Small intestine (tissue), 7 donors: ENCODE measurements around the gene MARCHF10. TPM values are rescaled to one million over a fixed set of nuclear protein-coding genes. Genes with fewer than 3 reads are reported as not detected.

ENCODE experiments used
- DNase-seq, 2 donors: peaks; one replicate each; pipeline versions ENCODE4 v3.0.0 to v3.0.0-alpha.2; 2013
- FAIRE-seq: peaks from 2 replicates; lab custom pipeline; 2012; peaks lifted over from hg19 to GRCh38; lab: Jason Lieb, UNC
- H3K27ac ChIP-seq, 3 donors: one replicate each; pipeline ENCODE4 v1.5.1; 2013; ENCODE audit warnings: low read length in 2 of 3, mild to moderate bottlenecking in 2 of 3, control low read depth in 1 of 3, inconsistent platforms in 1 of 3, low read depth in 1 of 3, moderate library complexity in 1 of 3
- H3K27me3 ChIP-seq, 3 donors: one replicate each; pipeline ENCODE4 v1.6.1; 2013; ENCODE audit warnings: low read length in 3 of 3, inconsistent platforms in 1 of 3; ENCODE audit not compliant: control insufficient read depth in 3 of 3, insufficient read depth in 3 of 3
- H3K36me3 ChIP-seq, 3 donors: one replicate each; pipeline ENCODE4 v1.6.1; 2013; ENCODE audit warnings: low read length in 3 of 3, inconsistent platforms in 1 of 3, low read depth in 1 of 3, mild to moderate bottlenecking in 1 of 3, moderate library complexity in 1 of 3; ENCODE audit not compliant: control insufficient read depth in 3 of 3, insufficient read depth in 2 of 3
- H3K4me1 ChIP-seq, 3 donors: one replicate each; pipeline ENCODE4 v1.6.1; 2013; ENCODE audit warnings: low read length in 2 of 3, inconsistent platforms in 1 of 3, low read depth in 1 of 3, mild to moderate bottlenecking in 1 of 3, moderate library complexity in 1 of 3; ENCODE audit not compliant: control insufficient read depth in 3 of 3, insufficient read depth in 2 of 3
- H3K4me3 ChIP-seq, 3 donors: one replicate each; pipeline ENCODE4 v1.5.1; 2013; ENCODE audit warnings: low read length in 3 of 3, control low read depth in 1 of 3, inconsistent platforms in 1 of 3, low read depth in 1 of 3, mild to moderate bottlenecking in 1 of 3, moderate library complexity in 1 of 3
- H3K9me3 ChIP-seq, 2 donors: one replicate each; pipeline ENCODE4 v1.6.1; 2013; ENCODE audit warnings: low read depth in 1 of 2, low read length in 1 of 2; ENCODE audit not compliant: control insufficient read depth in 2 of 2, insufficient read depth in 1 of 2
- WGBS, 3 donors: extraction: QIAGEN DNeasy Blood & Tissue Kit; methylation state at CpG; one replicate each; pipeline ENCODE4 v1.1.7; 2013; 5-methylcytosine and 5-hydroxymethylcytosine counted together
- polyA plus RNA-seq, 4 donors: library from polyadenylated mRNA; stranded (reverse) in 3 of 4; unstranded in 1 of 4; fragments of 200-250 nt in 3 of 4; fragments of 120-200 nt in 1 of 4; gene quantifications; one replicate each; pipeline versions ENCODE4 v1.2.1 to v1.2.3, GENCODE V29; 2013
- donor health status: healthy with polysubstance abuse.
- donor health status: control.
- donor health status: control.
- donor health status: Bipolar disorder and iron deficiency.
- donor health status: healthy.

MARCHF10 gene
- polyA plus RNA-seq, 4 donors: 0.10 to 0.13 TPM; not detected in 2

DNA sequence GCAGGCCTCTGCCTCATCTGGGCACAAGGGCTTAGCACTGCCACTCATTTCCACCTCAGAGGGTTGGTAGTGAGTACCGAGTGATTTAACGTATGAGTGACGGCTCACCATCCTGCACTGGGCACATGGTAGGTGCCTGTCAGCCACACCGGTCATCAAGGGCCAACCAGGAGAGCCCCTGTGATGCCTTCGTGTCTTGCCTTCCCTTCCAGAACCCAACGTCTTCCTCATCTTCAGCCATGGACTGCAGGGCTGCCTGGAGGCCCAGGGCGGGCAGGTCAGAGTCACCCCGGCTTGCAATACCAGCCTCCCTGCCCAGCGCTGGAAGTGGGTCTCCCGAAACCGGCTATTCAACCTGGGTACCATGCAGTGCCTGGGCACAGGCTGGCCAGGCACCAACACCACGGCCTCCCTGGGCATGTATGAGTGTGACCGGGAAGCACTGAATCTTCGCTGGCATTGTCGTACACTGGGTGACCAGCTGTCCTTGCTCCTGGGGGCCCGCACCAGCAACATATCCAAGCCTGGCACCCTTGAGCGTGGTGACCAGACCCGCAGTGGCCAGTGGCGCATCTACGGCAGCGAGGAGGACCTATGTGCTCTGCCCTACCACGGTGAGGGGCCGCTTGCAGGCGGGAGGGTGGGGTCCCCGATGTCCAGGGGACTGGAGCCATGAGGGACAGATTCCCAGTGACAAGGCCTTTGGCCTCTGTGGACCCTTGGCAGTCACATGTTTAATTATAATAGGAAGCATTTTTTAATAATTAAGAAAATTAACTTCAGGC is 143.6 kb downstream of the MARCHF10 start:
- Histone ChIP-seq H3K4me3 (no peak overlapping the region), H3K27me3 (no peaks in the 10 kb centered on the region), H3K36me3 (peaks cover 0 to 7% (median 0%) of the 10 kb centered on the region in 3 donors), H3K4me1 (no peaks in the 10 kb centered on the region), H3K27ac (no peak overlapping the region), H3K9me3 (peaks cover 0 to 3% of the 10 kb centered on the region in 2 donors)
- WGBS, 3 donors: 85 to 94% (median 91%) methylated on average over 25 of the region's 25 CpGs
- FAIRE-seq: no peak
- DNase-seq: no peak

DNA sequence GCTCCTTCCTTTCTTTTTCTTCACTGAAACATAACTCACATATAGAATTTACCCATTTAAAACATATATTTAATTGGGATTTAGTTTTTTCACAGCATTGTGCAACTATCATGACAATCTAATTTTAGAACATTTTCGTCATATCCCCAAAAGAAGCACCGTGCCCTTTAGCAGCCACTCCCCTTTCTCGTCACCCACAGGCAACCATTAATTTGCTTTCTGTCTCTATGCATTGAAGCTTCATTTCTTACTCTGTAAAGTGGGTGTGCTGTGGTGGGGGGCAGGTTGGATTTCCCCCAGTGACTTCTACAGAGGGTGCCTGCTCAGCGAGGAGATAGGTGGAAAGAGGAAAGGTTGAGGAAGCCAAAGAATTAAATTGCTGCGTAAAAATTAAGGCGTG is 144.8 kb downstream of the MARCHF10 start:
- H3K4me3 ChIP-seq: no peak overlapping the region
- WGBS, 3 donors: 68 to 70% (median 69%) methylated on average over 6 of the region's 6 CpGs
- no peaks in the 10 kb centered on the region for H3K4me1 ChIP-seq
- no peaks in the 10 kb centered on the region for H3K27me3 ChIP-seq
- H3K27ac ChIP-seq: no peak overlapping the region
- DNase-seq (no peak), FAIRE-seq (no peak)
- peaks cover 0 to 3% of the 10 kb centered on the region in 2 donors for H3K9me3 ChIP-seq
- peaks cover 0 to 9% (median 0%) of the 10 kb centered on the region in 3 donors for H3K36me3 ChIP-seq

DNA sequence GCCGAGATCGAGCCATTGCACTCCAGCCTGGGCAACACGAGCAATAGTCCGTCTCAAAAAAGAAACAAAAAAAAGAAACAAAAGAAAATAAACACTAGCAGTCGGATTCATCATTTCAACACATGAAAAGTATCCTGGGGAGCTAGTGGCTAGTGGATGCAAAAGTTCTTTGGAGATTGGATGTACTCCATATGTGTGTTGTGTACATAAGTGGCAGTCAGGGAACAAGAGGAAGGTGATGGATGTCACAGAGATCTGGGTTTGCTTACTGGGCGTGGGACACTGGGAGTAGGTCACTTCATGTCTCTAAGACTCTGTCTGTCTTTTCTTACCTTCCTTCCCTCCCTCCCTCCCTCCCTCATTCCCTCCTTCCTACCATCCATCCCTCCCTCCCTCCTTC is 145.3 kb downstream of the MARCHF10 start:
- H3K9me3 ChIP-seq: peaks cover 0 to 3% of the 10 kb centered on the region in 2 donors
- H3K4me1 ChIP-seq: no peaks in the 10 kb centered on the region
- DNase-seq (peak in 1 of 2 donors; percentile 9), FAIRE-seq (no peak)
- 74 to 83% (median 77%) methylated on average over 6 of the region's 6 CpGs for WGBS, 3 donors
- peaks cover 0 to 11% (median 0%) of the 10 kb centered on the region in 3 donors for H3K36me3 ChIP-seq
- H3K27ac ChIP-seq: no peak overlapping the region
- H3K4me3 ChIP-seq: no peak overlapping the region
- H3K27me3 ChIP-seq: no peaks in the 10 kb centered on the region

DNA sequence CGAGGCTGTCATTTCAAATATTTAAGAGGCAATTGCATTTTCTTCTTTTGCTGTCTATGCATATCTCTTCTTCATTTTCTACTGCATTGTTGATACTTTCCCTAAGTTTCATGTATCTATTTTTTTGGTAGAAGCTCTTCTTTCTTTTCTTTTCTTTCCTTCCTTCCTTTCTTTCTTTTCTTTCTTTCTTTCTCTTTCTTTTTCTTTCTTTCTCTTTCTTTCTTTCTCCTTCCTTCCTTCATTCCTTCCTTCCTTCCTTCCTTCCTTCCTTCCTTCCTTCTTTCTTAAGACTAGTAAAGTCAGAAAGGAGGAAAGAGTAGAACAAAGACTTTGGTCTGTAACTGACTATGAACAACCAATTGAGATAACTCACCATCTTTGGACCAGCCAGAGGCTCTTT is 146.8 kb downstream of the MARCHF10 start:
- 88 to 97% (median 89%) methylated on average over 1 of the region's 1 CpG for WGBS, 3 donors
- no peaks in the 10 kb centered on the region for H3K4me1 ChIP-seq
- no peak overlapping the region for H3K4me3 ChIP-seq
- FAIRE-seq (no peak), DNase-seq (no peak)
- H3K27ac ChIP-seq: no peak overlapping the region
- H3K27me3 ChIP-seq: no peaks in the 10 kb centered on the region
- peaks cover 0 to 3% of the 10 kb centered on the region in 2 donors for H3K9me3 ChIP-seq
- peaks cover 0 to 6% (median 0%) of the 10 kb centered on the region in 3 donors for H3K36me3 ChIP-seq

DNA sequence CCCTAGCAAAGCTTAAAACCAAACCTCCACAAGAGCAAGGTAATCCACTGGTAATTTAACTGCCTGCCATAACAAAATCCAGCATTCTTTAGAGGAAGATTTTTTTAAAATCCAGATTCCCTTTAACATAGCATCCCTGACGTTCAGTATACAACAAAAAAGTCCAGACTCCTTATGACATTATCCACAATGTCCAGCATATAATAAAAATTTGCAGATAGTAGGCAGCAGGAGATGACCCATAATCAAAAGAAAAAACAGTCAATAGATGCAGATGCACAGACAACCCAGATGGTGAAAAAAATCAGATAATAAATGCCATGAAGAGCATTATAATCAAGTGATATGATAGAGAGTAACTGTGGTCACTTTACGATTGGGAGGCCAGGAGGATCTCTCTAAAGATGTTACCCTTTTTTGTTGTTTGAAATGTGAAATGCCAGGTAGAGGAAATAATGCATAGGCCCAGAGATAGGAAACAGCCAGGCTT is 147.4 kb downstream of the MARCHF10 start:
- H3K36me3 ChIP-seq: peaks cover 0 to 6% (median 0%) of the 10 kb centered on the region in 3 donors
- H3K27ac ChIP-seq: no peak overlapping the region
- WGBS, 3 donors: 90 to 91% (median 90%) methylated on average over 2 of the region's 2 CpGs
- no peak for FAIRE-seq
- H3K9me3 ChIP-seq: peaks cover 0 to 3% of the 10 kb centered on the region in 2 donors
- no peak for DNase-seq
- H3K27me3 ChIP-seq: no peaks in the 10 kb centered on the region
- H3K4me1 ChIP-seq: no peaks in the 10 kb centered on the region
- H3K4me3 ChIP-seq: no peak overlapping the region

DNA sequence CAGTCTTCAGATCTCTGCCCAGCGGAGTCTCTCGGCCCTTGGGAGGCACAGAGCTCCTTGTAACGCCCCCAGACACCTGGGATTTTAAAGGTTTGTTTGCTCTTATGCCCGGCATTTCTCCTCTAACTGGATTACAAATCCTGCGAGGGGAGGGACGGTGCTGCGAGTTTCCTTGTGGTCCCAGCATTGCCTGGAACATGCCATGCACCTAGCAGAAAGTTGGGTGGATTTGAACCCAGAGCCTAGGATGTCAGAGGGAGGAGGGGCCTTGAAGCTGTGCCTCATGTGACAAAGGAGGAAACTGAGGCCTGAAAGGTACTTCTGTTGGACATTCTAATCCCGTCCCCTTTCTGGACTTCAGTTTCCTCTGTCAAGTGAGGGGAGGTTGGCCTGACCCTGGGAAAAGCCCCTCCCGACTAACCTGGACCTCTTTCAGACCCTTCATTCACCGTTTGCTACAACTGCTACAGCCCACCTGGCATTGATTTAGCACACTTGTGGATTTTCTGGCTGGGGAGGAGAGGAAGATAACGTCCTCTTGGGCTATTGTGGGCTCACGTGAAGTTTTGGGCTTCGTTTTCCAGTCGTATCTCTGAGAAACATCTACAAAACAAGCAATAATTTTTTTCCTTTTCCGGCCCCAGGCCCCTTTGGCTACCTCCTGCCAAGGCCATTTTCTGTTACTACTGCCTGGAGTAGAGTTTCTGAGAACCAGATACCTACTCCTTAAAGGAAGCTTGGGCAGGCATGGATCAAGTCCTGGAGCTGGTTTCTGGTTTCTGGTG is 149.8 kb downstream of the MARCHF10 start:
- 69 to 82% (median 73%) methylated on average over 15 of the region's 15 CpGs for WGBS, 3 donors
- H3K27ac ChIP-seq: no peak overlapping the region
- peaks cover 0 to 4% (median 0%) of the 10 kb centered on the region in 3 donors for H3K4me1 ChIP-seq
- H3K36me3 ChIP-seq: peaks cover 0 to 4% (median 0%) of the 10 kb centered on the region in 3 donors
- no peak overlapping the region for H3K4me3 ChIP-seq
- no peak for DNase-seq
- FAIRE-seq: no peak
- H3K9me3 ChIP-seq: peaks cover 0 to 3% of the 10 kb centered on the region in 2 donors
- peaks cover 0 to 5% (median 0%) of the 10 kb centered on the region in 3 donors for H3K27me3 ChIP-seq

DNA sequence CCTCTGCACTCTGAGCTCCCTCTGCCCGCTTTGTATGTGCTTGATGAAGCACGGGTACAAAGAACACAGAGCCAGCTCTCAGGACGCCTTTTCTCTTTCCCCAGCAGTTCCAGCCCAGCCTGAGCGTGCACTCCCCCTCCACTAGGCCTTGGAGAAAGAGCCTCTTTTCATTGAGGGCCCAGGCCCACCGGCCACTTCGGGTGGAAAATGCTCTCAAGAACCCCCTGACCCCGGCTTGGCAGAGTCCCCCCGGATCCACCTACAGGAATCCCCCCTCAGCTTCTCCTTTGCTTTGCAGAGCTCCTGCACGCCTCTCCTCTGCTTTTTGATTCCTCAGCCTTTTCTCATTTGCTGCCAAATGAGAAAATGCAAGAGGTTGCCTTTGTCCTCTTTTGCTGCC is 150.4 kb downstream of the MARCHF10 start:
- Histone ChIP-seq H3K9me3 (peaks cover 0 to 3% of the 10 kb centered on the region in 2 donors), H3K27ac (no peak overlapping the region), H3K27me3 (peaks cover 0 to 11% (median 0%) of the 10 kb centered on the region in 3 donors), H3K4me1 (peaks cover 0 to 4% (median 0%) of the 10 kb centered on the region in 3 donors), H3K4me3 (no peak overlapping the region), H3K36me3 (peaks cover 0 to 4% (median 0%) of the 10 kb centered on the region in 3 donors)
- no peak for FAIRE-seq
- WGBS, 3 donors: 81 to 90% (median 86%) methylated on average over 9 of the region's 9 CpGs
- DNase-seq: no peak

DNA sequence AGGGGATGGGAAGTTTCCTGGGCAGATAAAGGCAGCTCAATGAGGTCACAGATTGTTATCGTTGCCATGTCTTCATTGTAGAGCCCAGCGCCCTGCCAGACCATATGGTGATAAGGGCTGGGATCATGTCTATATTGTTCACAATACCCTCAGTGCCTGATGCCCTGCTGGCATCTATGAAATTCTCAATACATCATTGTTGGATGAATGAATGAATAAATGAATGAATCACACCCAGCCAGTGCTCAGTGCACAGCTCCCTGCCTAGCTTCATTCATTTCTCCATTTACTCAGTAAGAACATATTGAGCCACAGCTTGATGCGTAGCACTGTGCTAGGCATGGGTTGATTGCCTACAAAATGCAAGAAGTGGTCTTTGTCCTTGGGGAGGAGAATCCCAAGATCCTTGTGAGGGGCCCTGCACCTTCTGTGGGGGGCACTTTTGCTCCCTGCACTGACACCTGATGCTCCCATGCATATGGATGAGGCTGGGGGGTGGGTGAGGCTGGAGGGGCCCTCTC is 150.9 kb downstream of the MARCHF10 start:
- peaks cover 0 to 15% (median 0%) of the 10 kb centered on the region in 3 donors for H3K27me3 ChIP-seq
- no peak overlapping the region for H3K27ac ChIP-seq
- peaks cover 0 to 3% of the 10 kb centered on the region in 2 donors for H3K9me3 ChIP-seq
- H3K4me1 ChIP-seq: peaks cover 0 to 8% (median 0%) of the 10 kb centered on the region in 3 donors
- peaks cover 0 to 4% (median 0%) of the 10 kb centered on the region in 3 donors for H3K36me3 ChIP-seq
- WGBS, 3 donors: 82 to 88% (median 85%) methylated on average over 3 of the region's 3 CpGs
- FAIRE-seq: no peak
- H3K4me3 ChIP-seq: no peak overlapping the region
- no peak for DNase-seq
